ENCODE measurements around the gene ZGRF1. TPM values are rescaled to one million over a fixed set of nuclear protein-coding genes. Genes with fewer than 3 reads are reported as not detected.

Gene ZGRF1
- total RNA-seq, 1 experiment from 2014 or later, result 6.9 TPM

GRCh38 chr4:112674376-112674775 lies 37.7 kb upstream of the ZGRF1 start:
- Mint-ChIP-seq H3K9me3 (ENCODE audit: unreplicated experiment) (no peaks in the 10 kb centered on the region), H3K36me3 (ENCODE audit: insufficient read depth, unreplicated experiment) (no peaks in the 10 kb centered on the region), H3K4me3 (ENCODE audit: unreplicated experiment) (no peak overlapping the region), H3K27ac (ENCODE audit: low read depth, unreplicated experiment) (no peak overlapping the region), H3K27me3 (ENCODE audit: insufficient read depth, unreplicated experiment) (no peaks in the 10 kb centered on the region), H3K4me1 (ENCODE audit: insufficient read depth, unreplicated experiment) (no peaks in the 10 kb centered on the region)
- no TSS peak for BruUV-seq (replicated peaks)
- intact Hi-C loops (cut with micrococcal nuclease), result no loop called here
- ChIA-PET POLR2A (no interaction called here), CTCF (interaction anchor here (0.7 kb wide), 2 partner anchors 88 to 179 kb away, joined by 3 read pairs; no protein-coding TSS in a partner anchor)
- DNase-seq (ENCODE audit: unreplicated experiment), result no peak
- no peak for TF ChIP-seq CTCF (IDR thresholded peaks at IDR 0.05; ENCODE audit: unreplicated experiment)

DNA sequence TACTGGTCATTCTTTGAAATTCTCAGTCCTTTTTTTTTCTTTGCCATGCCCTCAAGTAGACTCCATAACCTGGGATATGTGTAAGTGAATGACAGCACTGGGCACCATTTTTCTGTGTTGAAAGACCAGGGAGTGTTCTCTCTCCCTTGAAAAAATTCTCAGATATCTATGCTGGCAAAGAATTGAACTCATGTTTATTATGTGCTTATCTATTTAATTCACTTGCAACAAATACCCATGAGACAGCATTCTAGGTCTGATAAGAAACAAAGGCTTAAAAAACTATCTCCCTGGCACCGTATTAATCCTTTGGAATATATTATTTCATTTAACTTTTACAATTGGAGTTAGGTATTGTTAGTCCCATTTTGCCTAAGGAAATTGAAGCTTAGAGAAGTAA lies 37.0 kb upstream of the ZGRF1 start:
- Mint-ChIP-seq H3K4me1 (ENCODE audit: insufficient read depth, unreplicated experiment) (no peaks in the 10 kb centered on the region), H3K27ac (ENCODE audit: low read depth, unreplicated experiment) (no peak overlapping the region), H3K4me3 (ENCODE audit: unreplicated experiment) (no peak overlapping the region), H3K36me3 (ENCODE audit: insufficient read depth, unreplicated experiment) (no peaks in the 10 kb centered on the region), H3K9me3 (ENCODE audit: unreplicated experiment) (no peaks in the 10 kb centered on the region), H3K27me3 (ENCODE audit: insufficient read depth, unreplicated experiment) (no peaks in the 10 kb centered on the region)
- intact Hi-C loops (cut with micrococcal nuclease), result no loop called here
- no peak for DNase-seq (ENCODE audit: unreplicated experiment)
- ChIA-PET POLR2A (no interaction called here), CTCF (interaction anchor here (0.7 to 1.8 kb wide), 3 partner anchors 89 to 989 kb away, joined by 3 to 6 read pairs (median 3); no protein-coding TSS in a partner anchor)
- no peak for TF ChIP-seq CTCF (IDR thresholded peaks at IDR 0.05; ENCODE audit: unreplicated experiment)
- no TSS peak for BruUV-seq (replicated peaks)

DNA sequence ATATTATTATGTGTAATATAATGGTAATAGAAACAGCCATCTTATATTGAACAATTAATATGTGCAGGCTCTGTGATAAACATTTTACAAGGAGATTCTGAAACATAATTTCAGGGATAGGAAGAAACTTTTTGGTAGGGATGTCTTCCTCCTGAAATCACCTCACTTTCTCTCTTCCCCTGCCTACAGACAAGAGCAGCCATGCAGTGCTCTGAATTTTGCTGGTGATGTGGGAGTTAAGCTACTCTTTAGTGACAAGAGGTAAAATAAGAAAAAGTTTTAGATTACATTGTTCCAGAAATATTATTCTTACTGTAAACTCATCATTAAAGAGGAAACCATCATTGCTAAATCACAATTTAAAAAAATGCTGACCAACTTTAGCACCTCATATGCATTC lies 36.4 kb upstream of the ZGRF1 start:
- BruUV-seq (replicated peaks), result no TSS peak
- Mint-ChIP-seq H3K27me3 (ENCODE audit: insufficient read depth, unreplicated experiment) (no peaks in the 10 kb centered on the region), H3K4me1 (ENCODE audit: insufficient read depth, unreplicated experiment) (no peaks in the 10 kb centered on the region), H3K36me3 (ENCODE audit: insufficient read depth, unreplicated experiment) (no peaks in the 10 kb centered on the region), H3K9me3 (ENCODE audit: unreplicated experiment) (no peaks in the 10 kb centered on the region), H3K4me3 (ENCODE audit: unreplicated experiment) (no peak overlapping the region), H3K27ac (ENCODE audit: low read depth, unreplicated experiment) (no peak overlapping the region)
- ChIA-PET CTCF (interaction anchor here (1.8 kb wide), 1 partner anchor 92 kb away, joined by 6 read pairs; no protein-coding TSS in a partner anchor), POLR2A (no interaction called here)
- no peak for DNase-seq (ENCODE audit: unreplicated experiment)
- intact Hi-C loops (cut with micrococcal nuclease), result no loop called here
- no peak for TF ChIP-seq CTCF (IDR thresholded peaks at IDR 0.05; ENCODE audit: unreplicated experiment)

- POLR2A ChIA-PET, result no interaction called here
- no peaks in the 10 kb centered on the region for H3K4me1 Mint-ChIP-seq (ENCODE audit: insufficient read depth, unreplicated experiment)
- CTCF ChIA-PET, result interaction anchor here (1.7 kb wide), 1 partner anchor 270 kb away, joined by 3 read pairs; no protein-coding TSS in a partner anchor
- no peak overlapping the region for H3K4me3 Mint-ChIP-seq (ENCODE audit: unreplicated experiment)
- intact Hi-C loops (cut with micrococcal nuclease), result no loop called here
- H3K36me3 Mint-ChIP-seq (ENCODE audit: insufficient read depth, unreplicated experiment), result peaks cover 10% of the 10 kb centered on the region
- no peak for DNase-seq (ENCODE audit: unreplicated experiment)
- H3K27ac Mint-ChIP-seq (ENCODE audit: low read depth, unreplicated experiment), result no peak overlapping the region
- H3K9me3 Mint-ChIP-seq (ENCODE audit: unreplicated experiment), result no peaks in the 10 kb centered on the region
- no peaks in the 10 kb centered on the region for H3K27me3 Mint-ChIP-seq (ENCODE audit: insufficient read depth, unreplicated experiment)
- TF ChIP-seq CTCF (IDR thresholded peaks at IDR 0.05; ENCODE audit: unreplicated experiment), result no peak
- no TSS peak for BruUV-seq (replicated peaks)
Observed at GRCh38 chr4:112668131-112668530, 31.4 kb upstream of the ZGRF1 start.
